GM23338 (cell line): ENCODE results near the gene NECTIN1. TPM values are rescaled to one million over a fixed set of nuclear protein-coding genes. Genes with fewer than 3 reads are reported as not detected.

ENCODE experiments used
- ATAC-seq: fragments of 200-7000 bp; cut with Tn5 transposase; 3 replicates; pipeline ENCODE4 v1.9.1; 2020
- DNase-seq: peaks from one replicate; pipeline ENCODE4 v3.0.0-alpha.2; 2015; ENCODE audit warnings: low spot score
- H2AFZ ChIP-seq: fragments of 200-600 bp; sonication (generic); 2 replicates; pipeline ENCODE4 v1.8.0; 2016; ENCODE audit warnings: antibody characterized with exemption, mild to moderate bottlenecking, moderate library complexity
- H3F3A ChIP-seq: fragments of 200-600 bp; sonication (generic); replicated peaks from 2 replicates; pipeline ENCODE4 v1.8.0; 2017; ENCODE audit warnings: antibody characterized with exemption, mixed run types, low read depth
- H3K27ac ChIP-seq: fragments of 200-600 bp; sonication (generic); 2 replicates; pipeline ENCODE4 v1.6.1; 2016; ENCODE audit warnings: low read depth
- H3K27me3 ChIP-seq: fragments of 200-600 bp; sonication (generic); 2 replicates; pipeline ENCODE4 v1.8.0; 2016; ENCODE audit warnings: mild to moderate bottlenecking, mixed run types, moderate library complexity; ENCODE audit not compliant: insufficient read depth
- H3K36me3 ChIP-seq: fragments of 200-600 bp; sonication (generic); 2 replicates; pipeline ENCODE4 v1.8.0; 2016; ENCODE audit warnings: mild to moderate bottlenecking; ENCODE audit not compliant: insufficient read depth
- H3K4me1 ChIP-seq: fragments of 200-600 bp; sonication (generic); 2 replicates; pipeline ENCODE4 v1.8.0; 2016; ENCODE audit warnings: mild to moderate bottlenecking, moderate library complexity; ENCODE audit not compliant: insufficient read depth
- H3K4me2 ChIP-seq: fragments of 200-600 bp; sonication (generic); 2 replicates; pipeline ENCODE4 v1.7.1; 2017; ENCODE audit warnings: mixed run types
- H3K4me3 ChIP-seq: fragments of 200-600 bp; sonication (generic); 2 replicates; pipeline ENCODE4 v1.6.1; 2016; ENCODE audit warnings: mixed run types
- H3K79me2 ChIP-seq: fragments of 200-600 bp; sonication (generic); replicated peaks from 2 replicates; pipeline ENCODE4 v1.8.0; 2017; ENCODE audit warnings: mild to moderate bottlenecking; ENCODE audit not compliant: insufficient read depth
- H3K9me2 ChIP-seq: fragments of 200-600 bp; sonication (generic); 2 replicates; pipeline ENCODE4 v1.8.0; 2017; ENCODE audit not compliant: insufficient read depth
- H4K20me1 ChIP-seq: fragments of 200-600 bp; sonication (generic); replicated peaks from 2 replicates; pipeline ENCODE4 v1.8.0; 2017; ENCODE audit warnings: mild to moderate bottlenecking; ENCODE audit not compliant: insufficient read depth
- H3K27ac Mint-ChIP-seq: 2 replicates; pipeline ENCODE4 v1.8.0; 2020; ENCODE audit warnings: inconsistent platforms, mild to moderate bottlenecking, moderate library complexity, mixed read lengths
- H3K27me3 Mint-ChIP-seq: 3 replicates; pipeline ENCODE4 v1.8.0; 2022; ENCODE audit warnings: low read depth, mild to moderate bottlenecking, moderate library complexity, mixed read lengths, inconsistent platforms; ENCODE audit not compliant: insufficient read depth, poor library complexity
- H3K36me3 Mint-ChIP-seq: 3 replicates; pipeline ENCODE4 v1.8.0; 2021; ENCODE audit warnings: low read depth, mild to moderate bottlenecking, inconsistent platforms, moderate library complexity, mixed read lengths
- H3K4me1 Mint-ChIP-seq: 3 replicates; pipeline ENCODE4 v1.8.0; 2020; ENCODE audit warnings: mild to moderate bottlenecking, inconsistent platforms, mixed read lengths
- H3K4me3 Mint-ChIP-seq: 3 replicates; pipeline ENCODE4 v1.8.0; 2021; ENCODE audit warnings: moderate library complexity, mild to moderate bottlenecking, inconsistent platforms, mixed read lengths
- H3K9me3 Mint-ChIP-seq: 3 replicates; pipeline ENCODE4 v1.8.0; 2020; ENCODE audit warnings: moderate library complexity, mild to moderate bottlenecking, inconsistent platforms, mixed read lengths
- CTCF ChIP-seq, 2 experiments: fragments of 200-600 bp in 1 of 2; sonication (generic) in 1 of 2; conservative IDR thresholded peaks; 2 replicates each; pipeline versions ENCODE4 v1.5.1 to v1.6.1; 2016 to 2017; ENCODE audit warnings: antibody characterized with exemption in 2 of 2, low read depth in 2 of 2, mild to moderate bottlenecking in 2 of 2, moderate library complexity in 1 of 2
- EZH2 ChIP-seq: fragments of 200-600 bp; sonication (generic); IDR thresholded peaks from one replicate; pipeline ENCODE4 v1.8.0; 2017; ENCODE audit warnings: antibody characterized with exemption, mild to moderate bottlenecking, low read depth; ENCODE audit not compliant: unreplicated experiment
- JUNB ChIP-seq: IDR thresholded peaks from one replicate; pipeline ENCODE4 v1.6.1; 2016; ENCODE audit warnings: antibody characterized with exemption; ENCODE audit not compliant: unreplicated experiment
- NANOG ChIP-seq: IDR thresholded peaks from 2 replicates; pipeline ENCODE4 v1.6.1; 2016; ENCODE audit warnings: antibody characterized with exemption, borderline replicate concordance
- REST ChIP-seq: IDR thresholded peaks from one replicate; pipeline ENCODE4 v1.6.1; 2018; ENCODE audit warnings: antibody characterized with exemption; ENCODE audit not compliant: unreplicated experiment
- ZNF114 ChIP-seq: fragments of 250-450 bp; sonication (Bioruptor Pico); IDR thresholded peaks from 2 replicates; pipeline ENCODE4 v1.5.0; 2020; ENCODE audit warnings: mild to moderate bottlenecking, moderate library complexity
- ZNF331 ChIP-seq: fragments of 250-450 bp; sonication (Bioruptor Pico); IDR thresholded peaks from 2 replicates; pipeline ENCODE4 v1.5.0; 2020; ENCODE audit warnings: low read depth, mild to moderate bottlenecking, moderate library complexity
- ZNF462 ChIP-seq: fragments of 250-450 bp; sonication (Bioruptor Pico); IDR thresholded peaks from 2 replicates; pipeline ENCODE4 v1.5.0; 2020; ENCODE audit warnings: mild to moderate bottlenecking, moderate library complexity
- polyA plus RNA-seq: library from polyadenylated mRNA; unstranded; fragments of >200 nt; fragmentation: Nextera tagmentation; extraction: Ambion mirVana; gene quantifications from 2 replicates; pipeline ENCODE4 v1.2.1, GENCODE V29; 2016
- total RNA-seq: library from RNA; depleted of rRNA; stranded (reverse); fragments of >200 nt; shearing (Covaris generic); gene quantifications from 2 replicates; pipeline ENCODE4 v1.2.3, GENCODE V29; 2014

Gene NECTIN1
- total and polyA plus RNA-seq, 2 experiments from 2014 or later = 18.7 to 56.3 TPM

- ATAC-seq = no peak
- TF ChIP-seq NANOG = no peak
- TF ChIP-seq ZNF114 (CRISPR knock-in tag) = no peak
- no peak for TF ChIP-seq JUNB
- TF ChIP-seq EZH2 = no peak
- no peak for TF ChIP-seq ZNF331 (CRISPR knock-in tag)
- TF ChIP-seq ZNF462 (CRISPR knock-in tag) = no peak
- TF ChIP-seq CTCF (conservative IDR thresholded peaks at IDR 0.05; ENCODE audit: low read depth in 2 of 2) = no peak
- no peak for TF ChIP-seq REST
- H3K27me3 ChIP-seq = no peaks in the 10 kb centered on the region
- no peak overlapping the region for H3K4me2 ChIP-seq
- no peaks in the 10 kb centered on the region for H3K36me3 ChIP-seq
- H3K79me2 ChIP-seq = no peaks in the 10 kb centered on the region
- no peak for DNase-seq
- no peak overlapping the region for H3K27ac Mint-ChIP-seq
- H3K9me3 Mint-ChIP-seq = no peaks in the 10 kb centered on the region
- H3F3A ChIP-seq = no peaks in the 10 kb centered on the region
- H3K4me3 ChIP-seq = no peak overlapping the region
- H3K4me1 Mint-ChIP-seq = peaks cover 17% of the 10 kb centered on the region
- no peaks in the 10 kb centered on the region for H4K20me1 ChIP-seq
- H3K36me3 Mint-ChIP-seq = no peaks in the 10 kb centered on the region
- H3K4me1 ChIP-seq = no peaks in the 10 kb centered on the region
- H3K27ac ChIP-seq = no peak overlapping the region
- peaks cover 27% of the 10 kb centered on the region for H3K27me3 Mint-ChIP-seq
- H2AFZ ChIP-seq = no peak overlapping the region
- H3K9me2 ChIP-seq = no peaks in the 10 kb centered on the region
- H3K4me3 Mint-ChIP-seq = no peak overlapping the region
Measured at GRCh38 chr11:119629834-119630624, 99.0 kb downstream of the NECTIN1 start.
